Spleen (tissue), 11 donors: ENCODE measurements around the gene OR7G2. TPM values are rescaled to one million over a fixed set of nuclear protein-coding genes. Genes with fewer than 3 reads are reported as not detected.

Experiments
- DNase-seq: peaks from one replicate; pipeline ENCODE4 v3.0.0-alpha.2; 2020
- H3K27ac ChIP-seq, 8 donors: fragments of 200-600 bp; sonication (generic) in 7 of 8; 1 replicate in 4 of 8; 2 replicates in 4 of 8; pipeline versions ENCODE4 v1.5.0 to v1.8.0; 2016 to 2021; ENCODE audit warnings: inconsistent platforms in 4 of 8, mild to moderate bottlenecking in 4 of 8, moderate library complexity in 1 of 8
- H3K27me3 ChIP-seq, 7 donors: fragments of 200-600 bp; sonication (generic) in 6 of 7; replicated peaks in 1 of 7; 1 replicate in 4 of 7; 2 replicates in 3 of 7; pipeline versions ENCODE4 v1.5.0 to v1.8.0; 2016 to 2021; ENCODE audit warnings: inconsistent platforms in 3 of 7, mild to moderate bottlenecking in 1 of 7
- H3K36me3 ChIP-seq, 6 donors: fragments of 200-600 bp; sonication (generic) in 5 of 6; 1 replicate in 4 of 6; 2 replicates in 2 of 6; pipeline versions ENCODE4 v1.5.0 to v1.8.0; 2016 to 2021; ENCODE audit warnings: inconsistent platforms in 2 of 6
- H3K4me1 ChIP-seq, 6 donors: fragments of 200-600 bp; sonication (generic) in 5 of 6; 1 replicate in 3 of 6; 2 replicates in 3 of 6; pipeline versions ENCODE4 v1.5.0 to v1.8.0; 2016 to 2021; ENCODE audit warnings: inconsistent platforms in 3 of 6
- H3K4me3 ChIP-seq, 8 donors: fragments of 200-600 bp; sonication (generic) in 7 of 8; 1 replicate in 4 of 8; 2 replicates in 4 of 8; pipeline versions ENCODE4 v1.5.0 to v1.8.0; 2016 to 2021; ENCODE audit warnings: inconsistent platforms in 4 of 8, mild to moderate bottlenecking in 4 of 8, moderate library complexity in 2 of 8
- H3K9me3 ChIP-seq, 8 donors: fragments of 200-600 bp; sonication (generic) in 7 of 8; 1 replicate in 4 of 8; 2 replicates in 4 of 8; pipeline versions ENCODE4 v1.5.0 to v1.8.0; 2016 to 2021; ENCODE audit warnings: inconsistent platforms in 4 of 8
- CTCF ChIP-seq, 11 experiments: fragments of 200-600 bp in 7 of 11; fragments of 450-650 bp in 4 of 11; sonication (generic) in 4 of 11; IDR thresholded peaks in 8 of 11; conservative IDR thresholded peaks in 3 of 11; 1 replicate in 7 of 11; 2 replicates in 4 of 11; pipeline versions ENCODE4 v1.4.0 to v1.8.0; 2016 to 2021; ENCODE audit warnings: antibody characterized with exemption in 11 of 11, inconsistent platforms in 4 of 11, mild to moderate bottlenecking in 1 of 11
- POLR2A ChIP-seq, 3 donors: fragments of 450-650 bp; IDR thresholded peaks; one replicate each; pipeline ENCODE4 v1.5.1; 2017; ENCODE audit warnings: antibody characterized with exemption in 3 of 3, mild to moderate bottlenecking in 1 of 3
- POLR2AphosphoS5 ChIP-seq, 3 donors: sonication (generic); formaldehyde crosslinking; IDR thresholded peaks; one replicate each; pipeline ENCODE4 v1.5.1; 2017; ENCODE audit warnings: antibody characterized with exemption in 3 of 3
- WGBS, 5 donors: extraction: QIAGEN DNeasy Blood & Tissue Kit in 3 of 5; methylation state at CpG; one replicate each; pipeline versions ENCODE4 v1.1.5 to v1.1.7; 2013 to 2018; 5-methylcytosine and 5-hydroxymethylcytosine counted together
- intact Hi-C: fragments of 100-400 bp; cut with DNase I; formaldehyde crosslinking; loops from one replicate; pipeline ENCODE4 v1.15.0; 2023; ENCODE audit warnings: low total_unique reads
- polyA plus RNA-seq, 3 donors: library from polyadenylated mRNA; stranded (reverse); fragments of 200-250 nt; gene quantifications; one replicate each; pipeline ENCODE4 v1.2.1, GENCODE V29; 2013
- total RNA-seq, 7 donors: library from RNA; depleted of rRNA in 3 of 7; stranded (reverse); fragments of >200 nt in 3 of 7; fragmentation: NEBNext Ultra II Directional in 4 of 7; extraction: Animal tissue kit (Norgen Biotek cat#: 25700) in 4 of 7; gene quantifications; one replicate each; pipeline versions ENCODE4 v1.1.0 to v1.2.1, GENCODE V29; 2016 to 2021
- donor health status: healthy with polysubstance abuse.
- donor health status: DM: no; HTN: no; CAD: no; lungs with moderate emphysema.
- donor health status: DM: no; HTN: no; CAD: no.
- donor health status: Bipolar disorder and iron deficiency.
- donor health status: healthy.
- donor health status: DM: no; HTN: no; CAD: no.
- donor health status: DM: yes; HTN: yes; CAD: no.

Gene OR7G2
- total and polyA plus RNA-seq, 10 donors, result not detected

GRCh38 chr19:9116547-9116946, 9.3 kb upstream of the OR7G2 start:
- Histone ChIP-seq H3K9me3 (no peaks in the 10 kb centered on the region), H3K4me3 (no peak overlapping the region), H3K4me1 (no peaks in the 10 kb centered on the region), H3K27me3 (peaks cover 0 to 41% (median 0%) of the 10 kb centered on the region in 7 donors), H3K36me3 (no peaks in the 10 kb centered on the region), H3K27ac (no peak overlapping the region)
- TF ChIP-seq POLR2A (IDR thresholded peaks at IDR 0.05) (no peak), CTCF (IDR thresholded peaks at IDR 0.05 in 8 of 11, conservative IDR thresholded peaks at IDR 0.05 in 3 of 11) (no peak), POLR2AphosphoS5 (IDR thresholded peaks at IDR 0.05) (no peak)
- WGBS, 5 donors, result 56 to 66% (median 65%) methylated on average over 5 of the region's 5 CpGs
- no peak for DNase-seq
- intact Hi-C loops, result no loop called here

GRCh38 chr19:9115307-9115813, 8.1 kb upstream of the OR7G2 start, which contains the start of gene OR7G1:
TSS of gene OR7G1 (minus strand) at chr19:9115763. CDS start at chr19:9115763, 0 bp downstream.
- Histone ChIP-seq H3K9me3 (no peaks in the 10 kb centered on the region), H3K4me1 (no peaks in the 10 kb centered on the region), H3K27ac (no peak within 1 kb of the TSS), H3K4me3 (no peak within 1 kb of the TSS), H3K27me3 (peaks cover 0 to 41% (median 0%) of the 10 kb centered on the region in 7 donors), H3K36me3 (no peaks in the 10 kb centered on the region)
- 75 to 91% (median 90%) methylated on average over 2 of the region's 2 CpGs for WGBS, 5 donors
- DNase-seq, result no peak
- intact Hi-C loops, result no loop called here
- TF ChIP-seq POLR2A (IDR thresholded peaks at IDR 0.05), result no peak
- no peak for TF ChIP-seq CTCF (IDR thresholded peaks at IDR 0.05 in 8 of 11, conservative IDR thresholded peaks at IDR 0.05 in 3 of 11)
- TF ChIP-seq POLR2AphosphoS5 (IDR thresholded peaks at IDR 0.05), result no peak

GRCh38 chr19:9109959-9110358, 2.7 kb upstream of the OR7G2 start:
- no peak overlapping the region for H3K4me3 ChIP-seq
- WGBS, 5 donors, result 37 to 73% (median 67%) methylated on average over 2 of the region's 2 CpGs
- no peaks in the 10 kb centered on the region for H3K9me3 ChIP-seq
- no peaks in the 10 kb centered on the region for H3K4me1 ChIP-seq
- DNase-seq, result no peak
- H3K36me3 ChIP-seq, result no peaks in the 10 kb centered on the region
- H3K27ac ChIP-seq, result no peak overlapping the region
- peaks cover 0 to 48% (median 0%) of the 10 kb centered on the region in 7 donors for H3K27me3 ChIP-seq
- TF ChIP-seq POLR2AphosphoS5 (IDR thresholded peaks at IDR 0.05), result no peak
- intact Hi-C loops, result no loop called here

GRCh38 chr19:9086761-9087160, 20.5 kb downstream of the OR7G2 start, which contains the start of gene OR1M1:
TSS of gene OR1M1 (plus strand) at chr19:9087061. CDS start at chr19:9093245, 6,184 bp downstream.
- 45 to 62% (median 58%) methylated on average over 2 of the region's 2 CpGs for WGBS, 5 donors
- no peaks in the 10 kb centered on the region for H3K36me3 ChIP-seq
- no peaks in the 10 kb centered on the region for H3K4me1 ChIP-seq
- no peak within 1 kb of the TSS for H3K27ac ChIP-seq
- no peaks in the 10 kb centered on the region for H3K9me3 ChIP-seq
- no peak for DNase-seq
- peaks cover 0 to 40% (median 0%) of the 10 kb centered on the region in 7 donors for H3K27me3 ChIP-seq
- no peak within 1 kb of the TSS for H3K4me3 ChIP-seq
- intact Hi-C loops, result no loop called here
- no peak for TF ChIP-seq POLR2A (IDR thresholded peaks at IDR 0.05)
- TF ChIP-seq POLR2AphosphoS5 (IDR thresholded peaks at IDR 0.05), result no peak
- no peak for TF ChIP-seq CTCF (IDR thresholded peaks at IDR 0.05 in 8 of 11, conservative IDR thresholded peaks at IDR 0.05 in 3 of 11)
